HG03378 (cell line): ENCODE results near the gene SPSB4.
"Not testable (repeated sequence)": the region's sequence is repeated elsewhere in the genome, so short reads cannot be mapped to it uniquely, and the experiment has no call there.

Experiments
- ATAC-seq: cut with Tn5 transposase; IDR thresholded peaks from one replicate; pipeline ENCODE4 v1.9.1; 2021; ENCODE audit warnings: mild to moderate bottlenecking, moderate library complexity; ENCODE audit not compliant: unreplicated experiment

The SPSB4 gene

GRCh38 chr3:141093971-141094684, 43.0 kb downstream of the SPSB4 start:
- ATAC-seq = no peak

- no peak for ATAC-seq
Measured at GRCh38 chr3:141094790-141095545, 43.8 kb downstream of the SPSB4 start.

GRCh38 chr3:141095546-141095937, 44.4 kb downstream of the SPSB4 start:
- no peak for ATAC-seq

DNA sequence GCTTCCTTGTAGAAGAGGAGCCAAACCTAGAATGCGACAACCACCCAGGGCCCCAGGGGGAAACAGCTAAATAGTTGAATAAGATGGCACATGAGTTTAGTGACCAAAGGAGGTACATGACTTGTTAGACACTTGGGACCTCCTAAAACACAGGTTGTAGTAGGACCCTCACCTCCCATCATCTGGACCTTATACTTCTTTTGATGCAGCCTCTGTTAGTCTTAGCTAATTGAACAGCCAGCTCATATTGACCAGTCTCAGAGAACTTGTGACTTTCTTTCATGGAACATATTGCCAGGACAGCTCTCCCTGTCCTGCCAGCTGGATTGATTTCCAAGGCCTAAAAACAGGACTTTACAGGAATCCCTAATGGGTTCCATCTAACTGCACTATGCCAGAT, 45.0 kb downstream of the SPSB4 start:
- no peak for ATAC-seq

DNA sequence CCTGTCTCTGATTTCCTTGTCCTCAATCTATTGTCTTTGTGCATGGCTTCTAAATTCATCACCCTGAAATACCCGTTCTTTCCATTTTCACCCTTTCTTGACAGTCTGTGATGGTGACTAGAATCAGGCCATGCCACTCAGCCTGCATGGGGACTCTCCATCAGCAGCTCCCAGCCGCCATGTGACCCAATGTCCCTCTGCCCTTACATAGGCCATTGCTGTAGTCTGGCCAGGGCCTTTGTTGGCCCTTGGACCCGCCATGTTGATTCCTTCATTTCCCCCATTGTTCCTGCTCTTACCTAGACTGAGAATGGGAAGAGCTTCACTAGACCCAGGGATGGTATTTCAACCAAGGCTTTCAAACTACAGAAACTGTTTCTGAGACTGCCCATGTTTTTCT, 45.8 kb downstream of the SPSB4 start:
- no peak for ATAC-seq

DNA sequence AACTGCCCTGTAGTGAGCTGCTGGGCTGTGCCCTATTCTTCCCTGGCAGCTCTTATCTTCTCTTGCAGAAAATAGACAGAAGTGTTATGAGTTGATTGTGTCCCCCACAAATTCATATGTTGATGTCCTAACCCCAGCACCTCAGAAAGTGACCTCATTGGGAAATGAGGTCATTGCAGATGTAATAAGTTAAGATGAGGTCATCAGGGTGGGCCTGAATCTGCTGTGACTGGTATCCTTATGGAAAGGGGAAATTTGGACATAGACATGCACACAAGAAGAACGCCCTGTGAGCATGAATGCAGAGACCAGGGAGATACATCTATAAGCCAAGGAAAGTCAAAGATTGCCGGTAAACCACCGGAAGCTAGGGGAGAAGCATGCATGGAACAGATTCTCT, 49.0 kb downstream of the SPSB4 start:
- ATAC-seq = no peak

DNA sequence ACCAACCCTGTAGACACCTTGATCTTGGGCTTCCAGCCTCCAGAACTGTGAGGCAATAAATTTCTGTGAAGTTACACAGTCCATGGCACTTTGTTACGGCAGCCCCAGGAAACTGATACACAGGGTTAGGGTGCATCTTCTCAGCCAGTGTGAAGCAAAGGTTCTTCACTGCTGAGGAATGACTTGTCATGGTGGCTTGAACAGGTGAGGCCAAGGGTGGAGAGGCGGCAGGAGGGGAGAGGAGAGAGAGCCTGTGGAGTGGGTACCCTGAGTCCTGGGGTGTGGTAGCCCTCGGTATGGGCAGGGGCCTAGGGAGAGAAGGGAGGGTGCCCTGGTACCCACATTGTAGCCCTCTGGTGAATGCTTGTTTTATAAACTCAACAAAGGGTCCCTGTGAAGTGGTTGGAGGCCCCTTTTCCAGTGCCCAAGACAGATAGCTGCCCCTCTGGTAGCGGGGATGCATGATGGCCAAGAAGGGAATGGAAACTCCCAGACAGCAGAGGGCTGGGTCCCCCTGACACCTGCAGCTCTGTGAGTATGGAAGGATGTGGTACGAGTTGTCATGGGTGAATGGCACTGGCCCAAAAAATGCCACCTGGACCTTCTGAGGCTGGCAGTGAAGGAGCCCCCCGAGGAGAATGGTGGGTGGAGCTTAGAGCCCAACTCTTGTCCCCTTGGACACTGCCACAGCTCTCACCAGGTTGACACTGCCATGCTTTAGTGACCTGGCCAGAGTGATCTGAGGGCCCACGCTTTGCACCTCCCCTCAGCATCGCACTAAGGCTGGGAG, 49.6 kb downstream of the SPSB4 start:
- ATAC-seq = no peak

- no peak for ATAC-seq
Measured at GRCh38 chr3:141102372-141102771, 51.2 kb downstream of the SPSB4 start.

DNA sequence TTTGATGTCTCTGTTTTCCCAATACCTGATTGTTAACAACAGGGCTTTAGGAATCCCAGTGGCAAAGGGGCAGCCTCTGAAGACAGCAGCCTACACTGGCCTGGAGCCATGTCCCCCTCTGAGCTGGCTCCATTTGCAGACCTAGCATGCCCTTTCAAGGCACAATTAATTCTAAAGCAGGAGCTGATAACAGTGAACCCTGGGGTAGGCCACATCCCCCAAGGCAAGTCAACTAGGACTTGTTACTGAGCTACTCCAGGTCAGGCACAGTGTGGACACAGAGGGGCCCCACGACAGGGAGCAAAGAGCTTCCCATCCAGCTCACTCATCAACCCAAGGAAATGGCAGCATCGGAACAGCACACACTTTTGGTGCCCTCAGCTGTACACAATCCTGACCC, 51.9 kb downstream of the SPSB4 start:
- ATAC-seq = no peak

DNA sequence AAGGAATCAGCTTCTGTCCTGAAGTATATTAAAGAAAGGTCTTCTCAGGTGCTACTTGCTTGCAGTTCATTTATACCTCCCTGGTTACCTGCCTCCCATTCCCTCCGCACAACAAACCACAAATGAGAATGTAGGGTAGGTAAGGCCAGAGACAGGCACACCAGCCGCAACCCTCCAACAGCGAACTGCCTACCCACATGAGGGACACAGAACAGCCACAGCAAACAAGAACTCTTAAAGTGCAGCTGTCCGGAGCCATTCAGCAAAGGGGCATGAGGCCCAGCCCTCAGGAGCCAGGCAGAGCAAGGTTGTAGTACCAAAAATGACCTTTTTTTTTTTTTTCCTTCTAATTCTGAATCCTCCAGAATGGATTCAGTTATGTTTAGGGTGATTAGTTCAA, 52.4 kb downstream of the SPSB4 start:
- ATAC-seq = no peak

GRCh38 chr3:141104151-141104821, 53.1 kb downstream of the SPSB4 start:
- no peak for ATAC-seq

DNA sequence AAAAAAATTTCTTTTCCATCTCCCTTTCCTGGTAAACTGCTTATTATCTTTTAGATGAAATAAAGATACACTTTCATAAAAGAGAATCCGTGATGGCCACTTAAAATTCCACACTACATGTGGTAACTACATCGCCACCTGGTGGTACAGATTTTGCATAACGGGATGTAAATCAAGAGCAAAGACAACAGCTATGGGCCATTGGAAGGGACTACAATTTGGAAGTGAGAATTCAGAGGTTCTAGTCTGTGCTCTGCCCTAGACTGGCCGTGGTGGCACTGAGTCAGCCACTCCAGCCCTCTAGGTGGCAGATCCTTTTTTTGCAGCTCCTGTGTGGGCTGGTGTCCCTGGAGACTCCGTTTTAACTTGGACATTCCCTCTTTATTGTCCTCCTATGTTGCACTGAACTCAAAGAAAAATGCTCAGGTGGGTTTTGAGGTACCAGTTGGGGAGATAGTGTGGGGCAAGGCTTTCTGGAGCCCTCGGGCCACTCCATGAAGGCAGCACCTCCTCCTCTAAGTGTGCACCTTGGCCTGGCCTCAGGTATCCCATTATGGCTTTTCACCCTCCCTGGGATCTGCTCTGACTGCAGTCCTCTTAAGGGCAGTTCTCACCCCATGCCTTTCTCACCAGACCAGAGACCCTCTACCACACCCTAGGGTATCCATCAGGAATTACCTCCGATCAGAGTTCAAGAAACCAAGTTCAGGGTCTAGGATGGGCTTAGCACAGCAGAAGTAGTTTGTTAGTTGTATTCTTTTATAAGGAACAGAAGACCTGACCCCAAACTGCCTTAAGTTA, 54.9 kb downstream of the SPSB4 start:
- no peak for ATAC-seq

DNA sequence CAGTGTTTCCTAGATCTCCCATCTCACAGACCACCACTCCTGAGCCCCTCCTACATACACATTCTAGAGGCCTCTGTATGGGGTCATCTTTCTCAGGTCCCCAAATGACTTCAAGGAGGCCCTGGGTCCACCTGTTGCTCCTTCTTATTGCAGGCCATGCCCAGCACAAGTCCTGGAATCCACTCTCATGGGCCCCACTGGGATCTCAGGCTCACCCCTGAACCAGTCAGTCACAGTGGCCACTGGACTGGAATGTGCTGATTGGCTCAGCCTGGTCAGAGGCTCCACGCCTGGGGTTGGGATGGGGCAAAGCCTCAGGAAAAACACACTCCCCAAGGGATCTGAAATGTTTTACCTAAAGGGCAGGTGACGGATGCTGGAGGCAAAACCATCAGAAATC, 55.7 kb downstream of the SPSB4 start:
- no peak for ATAC-seq

DNA sequence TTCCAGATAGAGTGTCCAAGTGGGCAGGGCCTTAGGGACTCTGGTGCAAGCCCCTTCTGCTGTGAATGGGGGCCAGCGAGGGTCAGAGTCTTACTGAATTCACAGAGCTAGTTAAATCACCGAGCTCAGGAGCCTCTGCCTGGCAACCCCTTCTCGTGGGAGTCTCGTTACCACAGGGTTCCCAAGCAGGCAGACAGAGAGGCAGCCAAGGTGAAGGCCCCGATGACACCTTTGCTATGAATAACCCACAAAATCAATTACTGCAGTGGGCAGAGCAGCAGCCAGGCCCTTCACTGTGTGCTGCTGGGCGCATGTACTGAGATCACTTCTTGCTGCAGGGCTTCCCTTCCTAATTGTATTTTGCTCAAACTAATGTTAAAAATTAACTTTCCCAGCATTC, 56.9 kb downstream of the SPSB4 start:
- ATAC-seq = no peak

- no peak for ATAC-seq
Measured at GRCh38 chr3:141109751-141110150, 58.6 kb downstream of the SPSB4 start.

GRCh38 chr3:141110322-141110721, 59.2 kb downstream of the SPSB4 start:
- no peak for ATAC-seq

DNA sequence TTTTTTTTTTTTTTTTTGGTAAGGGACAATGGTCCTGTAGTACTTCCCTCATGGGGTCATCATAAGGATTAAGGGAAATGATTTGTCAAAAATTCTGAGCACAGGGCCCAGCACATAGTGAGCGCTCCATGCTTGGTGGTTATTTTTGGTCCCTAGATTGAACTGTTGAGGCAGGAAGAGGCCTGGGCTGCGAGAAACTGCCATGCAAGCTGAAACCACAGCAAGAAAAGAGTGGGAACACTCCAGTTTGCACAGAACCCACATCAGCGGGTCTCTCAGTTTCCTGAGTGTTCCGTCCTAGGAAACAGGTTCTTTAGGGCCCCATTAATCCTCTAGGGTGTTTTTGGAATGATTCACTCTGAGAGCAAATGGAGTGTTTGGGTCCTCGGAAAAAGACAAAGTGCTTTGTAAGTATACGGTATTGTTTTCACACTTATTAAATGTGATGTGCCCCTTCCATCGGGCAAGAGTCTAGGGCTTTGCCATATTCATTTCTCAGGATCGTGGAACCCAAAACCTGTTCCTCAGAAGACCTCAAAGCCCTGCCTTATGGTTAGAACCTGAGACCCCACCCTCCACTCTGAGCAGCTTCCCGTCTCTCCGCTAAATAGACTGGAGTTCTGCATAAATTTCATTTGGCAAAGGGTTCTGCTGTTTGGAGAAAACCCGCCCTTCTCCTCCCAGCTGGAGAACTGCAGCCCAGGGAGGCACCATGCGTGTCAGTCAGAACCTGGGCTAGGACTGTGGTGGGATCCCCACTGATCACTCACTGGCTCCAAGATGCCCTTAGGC, 60.4 kb downstream of the SPSB4 start:
- no peak for ATAC-seq

GRCh38 chr3:141112686-141113297, 61.6 kb downstream of the SPSB4 start:
- ATAC-seq = no peak

DNA sequence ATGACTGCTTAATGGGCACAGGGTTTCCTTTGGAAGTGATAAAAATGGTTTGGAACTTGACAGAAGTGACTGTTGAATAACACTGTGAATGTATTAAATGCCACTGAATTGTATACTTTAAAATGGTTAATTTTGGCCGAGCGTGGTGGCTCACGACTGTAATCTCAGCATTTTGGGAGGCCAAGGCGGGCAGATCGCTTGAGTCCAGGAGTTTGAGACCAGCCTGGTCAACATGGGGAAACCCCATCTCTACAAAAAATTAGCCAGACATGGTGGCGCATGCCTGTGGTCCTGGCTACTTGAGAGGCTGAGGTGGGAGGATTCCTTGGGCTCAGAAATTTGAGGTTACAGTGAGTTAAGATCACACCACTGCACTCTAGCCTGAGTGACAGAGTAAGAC, 62.5 kb downstream of the SPSB4 start:
- not testable (repeated sequence) for ATAC-seq
